ENCODE results near the gene ZFP37. TPM values are rescaled to one million over a fixed set of nuclear protein-coding genes. Genes with fewer than 3 reads are reported as not detected.

Gene ZFP37
- polyA plus RNA-seq, 1 donor (not counting 4 experiments of a cell fraction or from before 2014, with no cell fraction given), result 0.72 TPM

- H3K27me3 ChIP-seq (ENCODE audit: control insufficient read depth, extremely low read depth, insufficient read depth, low read length), result no peaks in the 10 kb centered on the region
- H4K20me1 ChIP-seq (ENCODE audit: control insufficient read depth, extremely low read depth, insufficient read depth, low read length), result no peaks in the 10 kb centered on the region
- no peaks in the 10 kb centered on the region for H3K4me1 ChIP-seq (ENCODE audit: control insufficient read depth, extremely low read depth, insufficient read depth, low read length)
- no peak for DNase-seq (ENCODE audit: low read depth, low spot score)
- no peak overlapping the region for H3K9ac ChIP-seq (ENCODE audit: control insufficient read depth, extremely low read depth, insufficient read depth, low read length)
- no peaks in the 10 kb centered on the region for H3K79me2 ChIP-seq (ENCODE audit: control insufficient read depth, insufficient read depth, low read length)
- H2AFZ ChIP-seq (ENCODE audit: control insufficient read depth, low read length), result no peak overlapping the region
- no peak overlapping the region for H3K4me3 ChIP-seq (ENCODE audit: control insufficient read depth in 2 of 3, extremely low read depth in 1 of 3, insufficient read depth in 2 of 3, low read depth in 1 of 3, low read length in 3 of 3)
- no peak overlapping the region for H3K4me2 ChIP-seq (ENCODE audit: control insufficient read depth, extremely low read depth, insufficient read depth, low read depth, low read length)
- H3K36me3 ChIP-seq (ENCODE audit: control insufficient read depth in 2 of 2, extremely low read depth in 1 of 2, insufficient read depth in 2 of 2, low read length in 2 of 2), result no peaks in the 10 kb centered on the region
- TF ChIP-seq EZH2 (IDR thresholded peaks at IDR 0.05; ENCODE audit: low read length) (no peak), CTCF (optimal IDR thresholded peaks at IDR 0.05 in 1 of 3, IDR thresholded peaks at IDR 0.05 in 1 of 3, conservative IDR thresholded peaks at IDR 0.05 in 1 of 3; ENCODE audit: extremely low read depth in 1 of 3, insufficient read depth in 2 of 3, low read length in 3 of 3) (no peak)
- dilution Hi-C loops (cut with MboI; ENCODE audit: extremely low pct_ligation_motif_present, low sequenced_read_pairs), result no loop called here
- FAIRE-seq, result no peak
- no peaks in the 10 kb centered on the region for H3K9me1 ChIP-seq (ENCODE audit: control insufficient read depth, extremely low read depth, insufficient read depth, low read length)
- no peak overlapping the region for H3K27ac ChIP-seq (ENCODE audit: control insufficient read depth, insufficient read depth, low read length)
- H3K9me3 ChIP-seq (ENCODE audit: control insufficient read depth, low read depth, low read length), result peaks cover 2% of the 10 kb centered on the region
Observed at GRCh38 chr9:113018247-113018646, 38.3 kb downstream of the ZFP37 start.

- no peak for TF ChIP-seq CTCF (optimal IDR thresholded peaks at IDR 0.05 in 1 of 3, IDR thresholded peaks at IDR 0.05 in 1 of 3, conservative IDR thresholded peaks at IDR 0.05 in 1 of 3; ENCODE audit: extremely low read depth in 1 of 3, insufficient read depth in 2 of 3, low read length in 3 of 3)
- no peak for TF ChIP-seq EZH2 (IDR thresholded peaks at IDR 0.05; ENCODE audit: low read length)
- peak overlapping the region; percentile 17 for H2AFZ ChIP-seq (ENCODE audit: control insufficient read depth, low read length)
- no peaks in the 10 kb centered on the region for H3K9me3 ChIP-seq (ENCODE audit: control insufficient read depth, low read depth, low read length)
- no peaks in the 10 kb centered on the region for H3K4me1 ChIP-seq (ENCODE audit: control insufficient read depth, extremely low read depth, insufficient read depth, low read length)
- H3K79me2 ChIP-seq (ENCODE audit: control insufficient read depth, insufficient read depth, low read length), result no peaks in the 10 kb centered on the region
- no peak overlapping the region for H3K27ac ChIP-seq (ENCODE audit: control insufficient read depth, insufficient read depth, low read length)
- no peak overlapping the region for H3K9ac ChIP-seq (ENCODE audit: control insufficient read depth, extremely low read depth, insufficient read depth, low read length)
- dilution Hi-C loops (cut with MboI; ENCODE audit: extremely low pct_ligation_motif_present, low sequenced_read_pairs), result no loop called here
- H3K4me2 ChIP-seq (ENCODE audit: control insufficient read depth, extremely low read depth, insufficient read depth, low read depth, low read length), result peak overlapping the region; percentile 65
- H4K20me1 ChIP-seq (ENCODE audit: control insufficient read depth, extremely low read depth, insufficient read depth, low read length), result no peaks in the 10 kb centered on the region
- FAIRE-seq, result no peak
- H3K9me1 ChIP-seq (ENCODE audit: control insufficient read depth, extremely low read depth, insufficient read depth, low read length), result no peaks in the 10 kb centered on the region
- H3K27me3 ChIP-seq (ENCODE audit: control insufficient read depth, extremely low read depth, insufficient read depth, low read length), result peaks cover 4% of the 10 kb centered on the region
- H3K36me3 ChIP-seq (ENCODE audit: control insufficient read depth in 2 of 2, extremely low read depth in 1 of 2, insufficient read depth in 2 of 2, low read length in 2 of 2), result no peaks in the 10 kb centered on the region
- DNase-seq (ENCODE audit: low read depth, low spot score), result no peak
- peak overlapping the region; percentile 18 to 60 (median 48) for H3K4me3 ChIP-seq (ENCODE audit: control insufficient read depth in 2 of 3, extremely low read depth in 1 of 3, insufficient read depth in 2 of 3, low read depth in 1 of 3, low read length in 3 of 3)
Observed at GRCh38 chr9:113012492-113012891, 44.0 kb downstream of the ZFP37 start.
